GM18505 (cell line): ENCODE data around the gene CUX1.
A peak's percentile ranks its signal among the peaks of the same experiment; 100 is the strongest.
"Not testable (repeated sequence)": the region's sequence is repeated elsewhere in the genome, so short reads cannot be mapped to it uniquely, and the experiment has no call there.

ENCODE experiments used
- ATAC-seq: cut with Tn5 transposase; IDR thresholded peaks from one replicate; pipeline ENCODE4 v1.9.1; 2021; ENCODE audit not compliant: unreplicated experiment
- POLR2A ChIP-seq: IDR thresholded peaks from 4 replicates; pipeline ENCODE4 v1.6.1; 2011; ENCODE audit warnings: borderline replicate concordance; ENCODE audit not compliant: insufficient read depth, insufficient read length; ENCODE audit errors: extremely low read depth

CUX1 gene

GRCh38 chr7:101882595-101883564 is 65.5 kb downstream of the CUX1 start:
- TF ChIP-seq POLR2A: no peak
- no peak for ATAC-seq

DNA sequence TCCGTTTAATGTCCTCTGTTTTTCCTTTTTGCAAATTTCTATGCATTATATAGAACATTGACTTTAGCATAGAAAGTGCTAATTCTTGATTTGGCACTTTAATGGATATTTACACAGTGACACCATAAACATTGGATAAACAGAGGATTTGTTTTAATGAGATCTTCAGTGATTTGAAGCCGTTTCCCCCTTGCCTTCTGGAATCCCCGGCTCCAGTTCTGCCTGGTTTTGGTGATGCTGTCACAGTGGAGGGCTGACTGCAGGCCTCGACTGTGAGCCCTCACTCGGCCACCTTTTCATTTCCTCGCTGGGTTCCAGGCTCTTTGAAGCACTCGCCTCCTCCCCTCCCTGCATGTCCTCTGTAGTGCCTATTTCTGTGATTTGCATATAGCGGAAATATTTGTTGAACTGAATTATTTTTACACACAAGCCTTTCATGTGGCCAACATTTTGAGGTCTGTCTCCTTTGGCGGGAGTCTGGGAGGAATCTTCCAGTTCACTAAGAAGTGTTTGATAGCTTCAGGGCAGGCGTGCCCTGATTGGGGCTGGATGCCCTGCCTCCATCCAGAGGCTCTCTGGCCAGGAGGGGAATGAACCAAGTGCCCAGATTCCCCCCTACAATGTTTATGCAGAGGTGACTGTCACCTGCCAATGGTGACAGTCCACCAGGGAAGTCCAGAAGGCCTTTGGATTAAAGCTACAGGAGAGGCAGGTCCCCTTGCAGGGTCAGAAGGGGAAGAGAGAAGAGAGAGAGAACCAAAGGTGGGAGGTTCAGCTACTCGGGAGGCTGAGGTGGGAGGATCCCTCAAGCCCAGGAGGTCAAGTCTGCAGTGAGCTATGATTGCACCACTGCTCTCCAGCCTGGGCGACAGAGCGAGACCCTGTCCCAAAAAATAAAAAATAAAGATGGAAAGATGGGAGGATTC is 67.5 kb downstream of the CUX1 start:
- ATAC-seq: peak; percentile 79
- TF ChIP-seq POLR2A: no peak

DNA sequence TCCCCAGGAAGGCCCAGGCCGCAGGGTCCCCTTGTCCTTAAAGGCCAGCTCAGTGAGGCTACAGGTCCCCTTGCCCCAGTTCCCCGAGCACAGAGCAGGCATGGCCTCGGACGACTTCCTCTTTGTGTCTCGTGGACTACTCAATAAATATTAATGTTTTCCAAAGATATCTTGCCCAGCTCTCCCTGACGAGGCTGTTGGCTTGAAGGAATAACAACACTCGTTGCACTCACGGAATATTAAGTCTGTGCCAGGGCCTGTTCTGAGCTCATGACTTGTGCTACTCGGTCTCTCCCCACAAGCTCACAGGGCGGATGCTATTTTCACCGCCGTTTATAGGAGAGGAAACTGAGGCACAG is 68.2 kb downstream of the CUX1 start:
- no peak for TF ChIP-seq POLR2A
- no peak for ATAC-seq

DNA sequence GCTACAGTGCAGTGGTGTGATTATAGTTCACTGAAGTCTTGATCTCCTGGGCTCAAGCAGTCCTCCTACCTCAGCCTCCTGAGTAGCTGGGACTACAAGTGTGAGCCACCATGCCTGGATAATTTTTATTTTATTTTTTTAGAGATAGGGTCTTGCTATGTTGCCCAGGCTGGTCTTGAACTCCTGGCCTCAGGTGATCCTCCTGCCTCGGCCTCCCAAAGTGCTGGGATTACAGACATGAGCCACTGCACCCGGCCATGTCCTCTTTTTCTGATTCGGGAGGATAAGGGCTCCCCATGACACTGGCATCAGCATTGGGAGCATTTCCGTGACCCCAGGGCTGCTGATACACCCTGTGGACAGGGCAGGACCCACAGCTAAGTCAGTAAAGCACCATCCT is 69.9 kb downstream of the CUX1 start:
- not testable (repeated sequence) for ATAC-seq

DNA sequence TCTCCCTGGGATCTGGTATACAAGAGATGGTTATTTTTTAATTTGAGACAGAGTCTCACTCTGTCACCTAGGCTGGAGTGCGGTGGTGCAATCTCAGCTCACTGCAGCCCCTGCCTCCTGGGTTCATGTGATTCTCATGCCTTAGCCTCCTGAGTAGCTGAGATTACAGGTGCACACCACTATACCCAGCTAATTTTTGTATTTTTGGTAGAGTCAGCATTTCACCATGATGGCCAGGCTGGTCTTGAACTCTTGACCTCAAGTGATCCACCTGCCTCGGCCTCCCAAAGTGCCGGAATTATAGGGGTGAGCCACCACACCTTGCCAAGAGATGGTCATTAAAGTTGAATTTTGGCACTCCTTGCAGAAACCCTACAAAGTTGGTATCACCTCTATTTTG is 71.1 kb downstream of the CUX1 start:
- not testable (repeated sequence) for ATAC-seq

DNA sequence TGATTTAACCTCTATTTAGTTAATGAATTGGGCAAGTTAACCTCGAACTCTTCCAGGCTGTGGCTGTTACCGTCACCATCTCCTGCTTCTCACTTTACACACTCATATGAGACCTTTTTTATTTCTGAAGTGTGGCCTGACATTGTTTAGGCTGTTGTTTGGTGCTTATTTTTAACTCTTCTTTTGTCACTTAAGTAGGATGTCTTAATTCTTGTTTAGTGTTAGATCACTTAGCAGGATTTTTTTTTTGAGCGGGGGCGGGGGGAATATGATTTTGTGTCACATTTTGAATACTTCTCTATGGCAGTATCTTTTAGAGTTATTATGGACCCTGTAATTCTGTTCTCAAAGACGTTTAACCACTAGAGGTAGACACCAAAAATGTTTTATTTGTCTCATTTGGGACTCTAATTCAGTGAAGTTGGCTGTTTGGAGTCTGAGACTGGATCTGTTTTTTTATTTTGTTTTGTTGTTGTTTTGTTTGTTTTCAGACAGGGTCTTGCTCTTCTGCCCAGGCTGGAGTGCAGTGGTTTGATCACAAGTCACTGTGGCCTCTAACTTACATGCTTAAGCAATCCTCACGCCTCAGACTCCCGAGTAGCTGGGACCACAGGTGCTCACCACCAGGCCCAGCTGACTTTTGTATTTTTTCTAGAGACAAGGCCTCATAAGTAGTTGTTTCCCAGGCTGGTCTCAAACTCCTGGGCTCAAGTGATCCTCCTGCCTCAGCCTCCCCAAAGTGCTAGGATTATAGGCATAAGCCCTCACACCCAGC is 73.5 kb downstream of the CUX1 start:
- ATAC-seq: no peak
- no peak for TF ChIP-seq POLR2A

- no peak for ATAC-seq
- no peak for TF ChIP-seq POLR2A
Measured at GRCh38 chr7:101891936-101892640, 74.7 kb downstream of the CUX1 start.

- no peak for ATAC-seq
- no peak for TF ChIP-seq POLR2A
Measured at GRCh38 chr7:101893341-101894082, 76.1 kb downstream of the CUX1 start.

- no peak for ATAC-seq
- no peak for TF ChIP-seq POLR2A
Measured at GRCh38 chr7:101896316-101896715, 78.9 kb downstream of the CUX1 start.

GRCh38 chr7:101896941-101897340 is 79.5 kb downstream of the CUX1 start:
- ATAC-seq: no peak
- no peak for TF ChIP-seq POLR2A

GRCh38 chr7:101898106-101898505 is 80.7 kb downstream of the CUX1 start:
- no peak for TF ChIP-seq POLR2A
- no peak for ATAC-seq

DNA sequence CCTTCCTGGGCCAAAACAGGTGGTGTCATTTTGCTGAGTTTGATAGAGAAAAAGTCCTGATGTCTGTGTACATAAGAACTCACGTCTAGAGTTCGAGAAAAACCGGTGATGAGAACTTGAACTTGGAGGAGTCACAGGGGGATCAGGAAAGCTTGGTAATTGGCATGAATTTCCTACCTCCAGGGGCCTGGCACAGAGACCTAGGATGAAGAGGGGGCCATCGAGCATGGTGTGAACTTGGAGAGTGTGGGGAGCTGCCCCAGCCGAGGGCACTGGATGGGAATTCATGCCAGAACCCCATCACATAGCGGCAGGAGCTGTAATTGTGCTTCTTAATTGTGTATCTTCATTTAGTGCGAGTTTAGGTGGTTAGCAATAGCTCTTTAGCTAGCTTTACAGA is 82.2 kb downstream of the CUX1 start:
- TF ChIP-seq POLR2A: no peak

More for the DNA sequence above, 82.2 kb downstream of the CUX1 start:
- no peak for ATAC-seq
